NCI-H446 (cell line): ENCODE measurements around the gene ZDHHC4.
A peak's percentile ranks its signal among the peaks of the same experiment; 100 is the strongest.

Source experiments
- DNase-seq, 2 experiments: peaks; one replicate each; lab custom pipeline; 2025; lab: John Stamatoyannopoulos, UW

The ZDHHC4 gene

DNA sequence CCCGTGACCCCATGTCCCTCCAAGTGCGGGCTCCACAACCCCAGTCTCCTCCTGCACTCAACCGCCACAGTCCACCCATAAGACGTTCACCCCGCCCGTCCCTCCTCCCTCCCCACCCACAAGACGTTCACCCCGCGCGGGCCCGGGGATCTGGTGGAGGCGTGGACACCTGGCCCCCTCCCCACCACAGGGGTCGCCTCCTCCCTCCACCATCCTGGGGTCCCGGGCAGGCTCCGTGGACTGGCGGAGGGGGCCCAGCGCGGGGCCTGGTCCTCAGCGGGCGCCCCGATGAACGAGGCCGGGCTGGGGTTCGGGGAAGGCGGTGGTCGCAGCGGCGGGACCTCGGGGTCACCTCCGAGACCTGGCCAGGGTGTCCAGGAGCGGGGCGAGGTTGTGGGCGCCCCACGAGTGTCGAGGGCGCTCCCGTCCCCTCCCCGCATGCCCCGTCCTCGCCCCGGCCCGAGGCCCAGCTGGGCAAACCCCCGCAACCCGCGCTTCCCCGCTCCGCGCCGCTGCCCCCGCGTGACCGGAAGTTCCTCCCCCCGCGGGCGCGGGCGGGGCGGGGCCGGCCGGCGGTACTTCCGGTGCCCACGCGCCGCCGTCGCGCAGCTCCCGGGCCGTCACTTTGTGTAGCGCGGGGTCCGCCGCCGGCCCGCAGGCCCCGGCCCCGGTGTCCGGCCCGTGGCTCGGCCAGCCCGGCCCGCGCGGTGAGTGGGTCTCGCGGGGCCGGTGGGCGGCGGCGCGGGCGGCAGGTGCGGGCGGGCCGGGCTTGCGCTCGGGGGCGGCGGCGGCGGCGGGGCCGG is 59.7 kb downstream of the ZDHHC4 start, which contains the start of gene ZNF316:
Gene ZNF316, plus strand, starts transcription at position 578 of the 803 bp plus-strand sequence. CDS start 5,092 bp downstream, outside the sequence.
- peak in 1 of 2 experiments; percentile 74 for DNase-seq

DNA sequence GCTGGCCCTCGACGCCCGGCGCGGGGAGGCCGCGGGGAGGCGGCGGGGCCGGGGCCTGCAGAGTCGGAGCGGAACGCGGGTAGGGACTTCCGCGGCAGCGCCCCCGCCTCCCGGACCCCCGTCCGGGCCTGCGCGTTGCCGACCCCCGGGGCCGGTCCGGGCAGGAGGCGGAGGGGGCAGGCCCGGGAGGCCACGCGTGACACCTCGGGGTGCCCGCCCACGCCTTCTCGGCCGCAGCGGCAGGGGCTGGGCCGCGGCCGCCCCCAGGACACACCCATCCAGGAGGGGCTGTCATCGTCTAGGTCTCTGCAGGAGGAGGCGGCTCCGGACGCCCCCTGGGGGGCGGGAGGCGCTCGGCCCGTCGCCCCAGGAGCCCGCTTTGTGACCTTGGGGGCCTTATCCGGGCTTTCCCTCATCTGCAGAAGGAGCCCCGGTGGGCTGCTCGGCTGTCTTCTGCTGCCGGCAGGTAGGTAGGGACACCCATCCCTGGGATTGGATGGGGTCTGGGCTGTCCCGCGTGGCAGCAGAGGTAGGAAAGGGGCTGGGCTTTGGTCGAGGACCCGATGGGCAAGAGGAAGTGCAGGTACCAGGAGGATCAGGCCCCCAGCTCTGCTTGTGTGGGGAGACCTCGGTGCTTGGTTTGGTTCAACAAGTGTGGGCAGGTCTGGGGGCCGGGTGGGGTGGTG is 60.4 kb downstream of the ZDHHC4 start:
- DNase-seq = peak in 1 of 2 experiments; percentile 32
